Measurements from ENCODE around the gene ZNF200. TPM values are rescaled to one million over a fixed set of nuclear protein-coding genes. Genes with fewer than 3 reads are reported as not detected.

Gene ZNF200
- total RNA-seq, 1 experiment from 2014 or later = 5.0 TPM

DNA sequence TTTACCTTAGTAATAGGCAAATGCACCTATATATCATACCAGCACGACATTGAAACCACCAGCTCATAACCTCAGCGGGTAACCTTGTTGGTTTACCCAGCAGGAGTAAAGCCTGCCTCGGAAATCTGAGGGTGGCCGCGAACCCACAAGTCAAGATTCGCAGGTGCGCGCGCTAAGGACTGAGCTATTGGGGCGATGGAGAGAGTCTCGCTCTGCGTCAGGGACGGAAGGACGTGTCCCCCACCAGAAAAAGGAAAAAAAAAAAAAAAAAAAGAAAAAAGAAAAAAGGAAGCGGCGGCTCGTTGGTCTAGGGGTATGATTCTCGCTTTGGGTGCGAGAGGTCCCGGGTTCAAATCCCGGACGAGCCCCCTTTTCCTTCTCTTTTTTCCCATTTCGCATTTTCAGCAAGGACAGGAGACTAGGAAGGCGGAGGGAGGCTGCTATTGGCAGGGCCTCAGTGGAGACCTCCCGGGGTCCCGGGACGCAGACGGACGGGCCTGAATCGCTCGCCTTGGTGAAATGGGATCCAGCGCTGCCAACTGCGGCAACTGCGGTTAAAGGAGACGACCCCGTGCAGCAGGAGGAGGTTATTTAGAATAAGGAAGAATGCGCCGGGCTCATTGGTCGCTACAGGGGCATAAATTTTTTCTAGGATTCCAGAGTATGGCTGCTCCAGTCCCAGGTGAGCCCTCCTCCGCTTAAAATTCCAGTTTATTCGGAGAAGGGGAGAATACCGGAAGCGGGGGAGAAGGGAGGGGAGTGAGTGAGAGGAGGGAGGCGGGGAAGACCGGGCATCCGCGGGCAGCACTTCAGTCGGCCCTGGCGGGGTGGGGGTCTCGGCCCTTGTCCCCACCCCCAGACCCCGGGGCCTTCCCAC is 46.9 kb downstream of the ZNF200 start, which contains the start of gene OR1F1:
OR1F1 (plus strand) TSS at position 407 of the 877 bp plus-strand sequence.
- no peak within 1 kb of the TSS for H2AFZ ChIP-seq (ENCODE audit: low read length)
- intact Hi-C loops (cut with micrococcal nuclease) = no loop called here
- CTCF ChIA-PET = no interaction called here

GRCh38 chr16:3186946-3187690 is 47.8 kb downstream of the ZNF200 start:
- DNase-seq (no peak), ATAC-seq (no peak)
- Histone ChIP-seq H3K9me3 (ENCODE audit: low read length) (no peaks in the 10 kb centered on the region), H3K9ac (ENCODE audit: low read length) (no peak overlapping the region), H3K9me2 (replicated peaks; ENCODE audit: low read length) (no peaks in the 10 kb centered on the region), H3K27ac (ENCODE audit: low read length) (no peak overlapping the region), H2AFZ (ENCODE audit: low read length) (no peak overlapping the region), H3K27me3 (ENCODE audit: low read length) (no peaks in the 10 kb centered on the region), H3K79me2 (ENCODE audit: low read length) (no peaks in the 10 kb centered on the region), H3K4me2 (ENCODE audit: low read length) (no peak overlapping the region), H4K20me1 (ENCODE audit: low read length) (no peaks in the 10 kb centered on the region), H3K4me3 (ENCODE audit: low read length) (no peak overlapping the region), H3K36me3 (ENCODE audit: low read depth, low read length) (no peaks in the 10 kb centered on the region), H3K4me1 (ENCODE audit: insufficient read depth, low read length) (no peaks in the 10 kb centered on the region), H3F3A (ENCODE audit: low read length, unreplicated experiment) (no peaks in the 10 kb centered on the region)
- CTCF ChIA-PET = no interaction called here
- intact Hi-C loops (cut with micrococcal nuclease) = no loop called here
- POLR2A ChIA-PET (ENCODE audit: unreplicated experiment) = no interaction called here
- TF ChIP-seq EZH2phosphoT487 (IDR thresholded peaks at IDR 0.05; ENCODE audit: borderline replicate concordance, low read length) (no peak), EZH2 (IDR thresholded peaks at IDR 0.05; ENCODE audit: low read length, unreplicated experiment) (no peak)
- TF ChIP-seq, protein P1, sequence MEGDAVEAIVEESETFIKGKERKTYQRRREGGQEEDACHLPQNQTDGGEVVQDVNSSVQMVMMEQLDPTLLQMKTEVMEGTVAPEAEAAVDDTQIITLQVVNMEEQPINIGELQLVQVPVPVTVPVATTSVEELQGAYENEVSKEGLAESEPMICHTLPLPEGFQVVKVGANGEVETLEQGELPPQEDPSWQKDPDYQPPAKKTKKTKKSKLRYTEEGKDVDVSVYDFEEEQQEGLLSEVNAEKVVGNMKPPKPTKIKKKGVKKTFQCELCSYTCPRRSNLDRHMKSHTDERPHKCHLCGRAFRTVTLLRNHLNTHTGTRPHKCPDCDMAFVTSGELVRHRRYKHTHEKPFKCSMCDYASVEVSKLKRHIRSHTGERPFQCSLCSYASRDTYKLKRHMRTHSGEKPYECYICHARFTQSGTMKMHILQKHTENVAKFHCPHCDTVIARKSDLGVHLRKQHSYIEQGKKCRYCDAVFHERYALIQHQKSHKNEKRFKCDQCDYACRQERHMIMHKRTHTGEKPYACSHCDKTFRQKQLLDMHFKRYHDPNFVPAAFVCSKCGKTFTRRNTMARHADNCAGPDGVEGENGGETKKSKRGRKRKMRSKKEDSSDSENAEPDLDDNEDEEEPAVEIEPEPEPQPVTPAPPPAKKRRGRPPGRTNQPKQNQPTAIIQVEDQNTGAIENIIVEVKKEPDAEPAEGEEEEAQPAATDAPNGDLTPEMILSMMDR (conservative IDR thresholded peaks at IDR 0.05; ENCODE audit: low read depth, low read length) = no peak
- no TSS peak for BruUV-seq (replicated peaks)

More for the DNA sequence above, 46.9 kb downstream of the ZNF200 start, which contains the start of gene OR1F1:
- Histone ChIP-seq H3K4me3 (ENCODE audit: low read length) (no peak within 1 kb of the TSS), H3K9me2 (replicated peaks; ENCODE audit: low read length) (no peaks in the 10 kb centered on the region), H3K9me3 (ENCODE audit: low read length) (no peaks in the 10 kb centered on the region), H3K4me2 (ENCODE audit: low read length) (no peak within 1 kb of the TSS), H3K4me1 (ENCODE audit: insufficient read depth, low read length) (no peaks in the 10 kb centered on the region), H3K79me2 (ENCODE audit: low read length) (no peaks in the 10 kb centered on the region), H3F3A (ENCODE audit: low read length, unreplicated experiment) (no peaks in the 10 kb centered on the region), H3K27me3 (ENCODE audit: low read length) (no peaks in the 10 kb centered on the region), H3K36me3 (ENCODE audit: low read depth, low read length) (no peaks in the 10 kb centered on the region), H4K20me1 (ENCODE audit: low read length) (no peaks in the 10 kb centered on the region), H3K9ac (ENCODE audit: low read length) (no peak within 1 kb of the TSS), H3K27ac (ENCODE audit: low read length) (no peak within 1 kb of the TSS)
- ATAC-seq (no peak), DNase-seq (no peak)
- POLR2A ChIA-PET (ENCODE audit: unreplicated experiment) = no interaction called here
- no TSS peak for BruUV-seq (replicated peaks)
- TF ChIP-seq EZH2 (IDR thresholded peaks at IDR 0.05; ENCODE audit: low read length, unreplicated experiment) (no peak), EZH2phosphoT487 (IDR thresholded peaks at IDR 0.05; ENCODE audit: borderline replicate concordance, low read length) (no peak)
- TF ChIP-seq, protein P1 (conservative IDR thresholded peaks at IDR 0.05; ENCODE audit: low read depth, low read length) = no peak

Measured in PC-3 (cell line).